Mucosa of descending colon (tissue), 3 donors: Measurements from ENCODE around the gene ZSWIM5. TPM values are rescaled to one million over a fixed set of nuclear protein-coding genes. Genes with fewer than 3 reads are reported as not detected.

ENCODE experiments used
- ATAC-seq: fragments of 200-7000 bp; cut with Tn5 transposase; one replicate; pipeline ENCODE4 v1.9.1; 2020; ENCODE audit warnings: mild to moderate bottlenecking, moderate library complexity
- DNase-seq, 3 donors: peaks; one replicate each; pipeline ENCODE4 v3.0.0-alpha.2; 2020
- H3K36me3 ChIP-seq: fragments of 200-600 bp; one replicate; pipeline ENCODE4 v1.8.0; 2021; ENCODE audit warnings: low read depth, mild to moderate bottlenecking
- H3K4me1 ChIP-seq: fragments of 200-600 bp; one replicate; pipeline ENCODE4 v1.8.0; 2021; ENCODE audit warnings: low read depth, mild to moderate bottlenecking
- H3K4me3 ChIP-seq: fragments of 200-600 bp; one replicate; pipeline ENCODE4 v1.8.0; 2021; ENCODE audit warnings: mild to moderate bottlenecking
- H3K9me3 ChIP-seq: fragments of 200-600 bp; one replicate; pipeline ENCODE4 v1.8.0; 2021; ENCODE audit warnings: mild to moderate bottlenecking
- intact Hi-C, 2 donors: fragments of 100-400 bp; cut with DNase I in 1 of 2; cut with micrococcal nuclease in 1 of 2; formaldehyde crosslinking; loops; one replicate each; pipeline versions ENCODE4 v1.11.0 to v1.11.1; 2022; cut with DNase I, micrococcal nuclease
- total RNA-seq, 3 donors: library from RNA; stranded (reverse); fragmentation: NEBNext Ultra II Directional in 2 of 3; extraction: Animal tissue kit (Norgen Biotek cat#: 25700) in 2 of 3; gene quantifications; one replicate each; pipeline versions ENCODE4 v1.2.1 to v1.2.4, GENCODE V29; 2021 to 2023
- TF ChIP-seq, protein P1 (sequence below): fragments of 200-600 bp; IDR thresholded peaks from one replicate; pipeline ENCODE4 v1.8.0; 2022; ENCODE audit warnings: antibody characterized with exemption, mild to moderate bottlenecking
- donor health status: DM: no; HTN: no; CAD: no; lungs with moderate emphysema.
- donor health status: DM: no; HTN: no; CAD: no.
- donor health status: DM: no; HTN: yes; CAD: no.

ZSWIM5 gene
- total RNA-seq, 3 donors from 2014 or later = 6.9 to 16.5 (median 10.1) TPM

DNA sequence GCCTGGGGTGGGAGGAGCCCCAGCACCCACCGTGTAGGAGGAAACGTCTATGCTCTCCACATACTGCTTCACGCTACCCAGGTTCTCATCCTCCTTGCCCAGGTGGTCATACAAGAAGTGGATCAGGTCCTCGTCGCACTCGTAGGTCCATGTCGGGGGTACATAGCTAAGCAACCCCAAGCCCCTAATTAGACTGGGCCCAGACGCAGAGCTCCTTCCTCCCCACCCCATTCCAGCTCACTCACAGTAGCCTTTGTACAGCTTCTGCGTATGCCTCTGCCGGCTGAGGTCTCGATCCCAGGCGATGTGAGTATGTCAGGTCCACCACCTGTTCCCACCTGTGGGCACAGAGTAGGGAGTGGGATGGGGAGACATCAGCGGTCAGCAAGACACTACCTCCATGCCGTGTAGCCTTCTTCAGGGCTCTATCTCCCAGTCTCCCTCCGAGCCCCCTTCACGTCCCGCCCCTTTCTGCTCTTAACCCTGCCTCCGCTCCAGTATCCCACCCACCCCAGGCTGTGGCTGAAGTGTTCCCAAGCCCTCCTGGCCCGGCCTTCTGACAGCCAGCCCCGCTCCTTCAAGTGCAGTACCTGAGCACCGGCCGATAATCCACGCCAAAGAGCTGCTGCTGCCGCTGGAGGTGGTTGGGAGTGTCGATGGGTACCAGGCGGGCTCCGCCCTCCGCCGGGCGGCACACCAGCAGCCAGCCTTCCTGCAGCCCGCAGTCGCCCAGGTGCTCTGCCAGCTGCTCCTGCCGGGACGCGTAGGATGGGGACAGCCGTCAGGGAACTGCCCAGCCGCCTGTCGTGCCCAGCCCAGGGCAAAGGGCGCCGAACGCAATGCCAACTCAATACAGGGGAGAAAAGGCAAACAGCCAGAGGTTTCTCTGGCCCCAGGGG, 196.2 kb downstream of the ZSWIM5 start:
- H3K36me3 ChIP-seq = peaks cover 6% of the 10 kb centered on the region
- H3K4me1 ChIP-seq = peaks cover 30% of the 10 kb centered on the region
- no peaks in the 10 kb centered on the region for H3K9me3 ChIP-seq
- intact Hi-C loops = loop anchor here in 1 of 2 donors (5.0 to 10.0 kb wide), 3 partner anchors 215 to 292 kb away; no protein-coding TSS in a partner anchor
- TF ChIP-seq, protein P1, sequence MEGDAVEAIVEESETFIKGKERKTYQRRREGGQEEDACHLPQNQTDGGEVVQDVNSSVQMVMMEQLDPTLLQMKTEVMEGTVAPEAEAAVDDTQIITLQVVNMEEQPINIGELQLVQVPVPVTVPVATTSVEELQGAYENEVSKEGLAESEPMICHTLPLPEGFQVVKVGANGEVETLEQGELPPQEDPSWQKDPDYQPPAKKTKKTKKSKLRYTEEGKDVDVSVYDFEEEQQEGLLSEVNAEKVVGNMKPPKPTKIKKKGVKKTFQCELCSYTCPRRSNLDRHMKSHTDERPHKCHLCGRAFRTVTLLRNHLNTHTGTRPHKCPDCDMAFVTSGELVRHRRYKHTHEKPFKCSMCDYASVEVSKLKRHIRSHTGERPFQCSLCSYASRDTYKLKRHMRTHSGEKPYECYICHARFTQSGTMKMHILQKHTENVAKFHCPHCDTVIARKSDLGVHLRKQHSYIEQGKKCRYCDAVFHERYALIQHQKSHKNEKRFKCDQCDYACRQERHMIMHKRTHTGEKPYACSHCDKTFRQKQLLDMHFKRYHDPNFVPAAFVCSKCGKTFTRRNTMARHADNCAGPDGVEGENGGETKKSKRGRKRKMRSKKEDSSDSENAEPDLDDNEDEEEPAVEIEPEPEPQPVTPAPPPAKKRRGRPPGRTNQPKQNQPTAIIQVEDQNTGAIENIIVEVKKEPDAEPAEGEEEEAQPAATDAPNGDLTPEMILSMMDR = no peak
- ATAC-seq (peak; percentile 78), DNase-seq (peak; percentile 80 to 88 (median 86))
- H3K4me3 ChIP-seq = peak overlapping the region; percentile 94

DNA sequence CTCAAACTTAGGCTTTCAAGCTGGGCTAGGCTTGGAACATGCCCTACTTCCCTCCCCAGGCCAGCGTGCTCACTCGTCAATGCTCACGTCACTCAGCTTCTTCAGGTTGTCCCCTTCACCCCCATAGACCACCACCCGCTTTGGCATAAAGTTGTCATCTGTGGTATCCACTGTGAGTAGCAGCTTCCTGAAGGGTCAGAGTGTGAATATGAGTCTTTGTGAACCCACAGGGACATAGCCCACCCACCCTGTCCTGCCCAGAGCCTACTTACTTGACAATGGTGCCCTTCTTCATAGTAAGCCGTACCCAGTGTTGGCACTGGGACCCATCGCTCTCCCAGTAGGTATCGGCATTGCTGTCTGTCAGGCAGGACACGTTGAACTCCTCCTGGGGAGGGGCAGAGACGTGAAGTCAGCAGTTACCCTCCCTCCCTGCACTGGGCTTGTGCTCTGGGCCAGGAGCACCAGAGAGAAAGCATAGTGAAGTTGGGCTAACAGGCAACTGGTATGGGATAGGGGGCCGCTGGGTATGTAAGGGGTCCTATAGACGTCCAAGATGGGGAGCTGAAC, 197.0 kb downstream of the ZSWIM5 start:
- TF ChIP-seq, protein P1 = no peak
- ATAC-seq (no peak), DNase-seq (no peak)
- intact Hi-C loops = no loop called here
- Histone ChIP-seq H3K36me3 (peaks cover 6% of the 10 kb centered on the region), H3K9me3 (no peaks in the 10 kb centered on the region), H3K4me3 (no peak overlapping the region), H3K4me1 (peaks cover 30% of the 10 kb centered on the region)

DNA sequence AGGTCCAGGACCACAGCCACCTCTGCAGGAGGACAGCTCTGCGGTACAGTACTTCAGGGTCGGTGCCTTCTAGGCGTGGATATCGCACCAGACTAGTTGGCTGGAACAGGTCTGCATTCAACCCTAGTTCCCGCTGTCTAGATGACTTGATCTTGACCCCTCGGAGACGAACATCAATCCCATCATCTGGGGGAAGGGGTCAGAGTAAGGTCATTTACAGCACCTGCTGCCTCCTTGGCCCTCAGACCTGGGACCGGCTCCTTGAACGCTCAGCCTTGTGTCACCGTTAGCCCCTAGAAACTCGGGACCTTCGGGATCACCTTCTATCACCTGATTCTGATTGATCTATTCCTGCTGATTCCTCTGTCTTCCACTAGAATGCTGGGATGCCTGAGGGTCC, 197.9 kb downstream of the ZSWIM5 start:
- ATAC-seq = no peak
- H3K4me1 ChIP-seq = peaks cover 30% of the 10 kb centered on the region
- DNase-seq = no peak
- no peaks in the 10 kb centered on the region for H3K9me3 ChIP-seq
- TF ChIP-seq, protein P1 = no peak
- no peak overlapping the region for H3K4me3 ChIP-seq
- intact Hi-C loops = no loop called here
- H3K36me3 ChIP-seq = peaks cover 7% of the 10 kb centered on the region

- Histone ChIP-seq H3K36me3 (peaks cover 12% of the 10 kb centered on the region), H3K4me1 (peaks cover 28% of the 10 kb centered on the region), H3K9me3 (no peaks in the 10 kb centered on the region), H3K4me3 (no peak overlapping the region)
- TF ChIP-seq, protein P1 = no peak
- no peak for DNase-seq
- ATAC-seq = no peak
- intact Hi-C loops = no loop called here
Observed at GRCh38 chr1:45008076-45008475, 198.3 kb downstream of the ZSWIM5 start.

DNA sequence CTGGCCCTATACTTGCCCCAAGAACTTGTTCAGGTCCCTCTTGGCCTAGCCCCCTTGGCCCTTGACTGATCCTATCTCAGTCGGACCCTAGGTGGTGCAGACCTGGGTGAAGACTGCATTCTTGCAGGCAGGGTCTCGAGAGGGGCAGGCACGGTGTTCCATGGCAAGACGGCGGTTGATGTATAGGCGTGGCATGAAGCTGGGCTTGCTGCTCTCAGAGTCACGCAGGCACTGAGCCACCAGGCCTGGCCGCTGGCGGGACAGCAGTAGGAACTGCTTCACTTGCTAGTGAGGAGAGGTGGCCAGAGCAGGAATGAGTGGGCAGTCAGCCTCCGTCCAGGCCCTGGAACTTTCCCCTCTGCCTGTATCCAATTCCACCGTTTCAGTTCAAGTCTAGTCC, 199.1 kb downstream of the ZSWIM5 start:
- H3K4me1 ChIP-seq = peaks cover 20% of the 10 kb centered on the region
- ATAC-seq (no peak), DNase-seq (no peak)
- H3K36me3 ChIP-seq = peaks cover 17% of the 10 kb centered on the region
- intact Hi-C loops = no loop called here
- TF ChIP-seq, protein P1 = no peak
- H3K9me3 ChIP-seq = no peaks in the 10 kb centered on the region
- H3K4me3 ChIP-seq = no peak overlapping the region
